H1 (cell line): ENCODE results near the gene IL18R1. TPM values are rescaled to one million over a fixed set of nuclear protein-coding genes. Genes with fewer than 3 reads are reported as not detected.

Source experiments
- BRCA1 ChIP-seq: IDR thresholded peaks from 2 replicates; pipeline ENCODE4 v1.6.1; 2012; ENCODE audit warnings: low read depth, low read length, improper control_type of control experiment
- CBX5 ChIP-seq: fragments of 300-800, 300-1000 bp; sonication (generic); IDR thresholded peaks from 2 replicates; pipeline ENCODE4 v1.7.1; 2016; ENCODE audit warnings: antibody characterized with exemption, low read length, low read depth
- CHD1 ChIP-seq: IDR thresholded peaks from 2 replicates; pipeline ENCODE4 v1.6.1; 2012; ENCODE audit warnings: low read depth, low read length, improper control_type of control experiment
- HDAC2 ChIP-seq, 2 experiments: fragments of 300-600 bp in 1 of 2; sonication (generic) in 1 of 2; IDR thresholded peaks; 2 replicates each; pipeline ENCODE4 v1.6.1; 2011 to 2012; ENCODE audit warnings: low read depth in 2 of 2, low read length in 2 of 2, mild to moderate bottlenecking in 2 of 2, moderate library complexity in 2 of 2, borderline replicate concordance in 1 of 2, inconsistent platforms in 1 of 2
- TAF7 ChIP-seq: optimal IDR thresholded peaks from 2 replicates; pipeline ENCODE3; 2011; ENCODE audit warnings: low read depth, mild to moderate bottlenecking, inconsistent platforms, low read length, moderate library complexity, borderline replicate concordance
- ZNF274 ChIP-seq: IDR thresholded peaks from 2 replicates; pipeline ENCODE4 v1.7.0; 2012; ENCODE audit warnings: low read length, borderline replicate concordance; ENCODE audit errors: extremely low read depth
- polyA plus RNA-seq, 7 experiments: library from polyadenylated mRNA; depleted of rRNA in 3 of 7; stranded (reverse) in 5 of 7; unstranded in 2 of 7; fragments of >200 nt in 5 of 7; fragments of 200-250 nt in 2 of 7; gene quantifications; 1 replicate in 5 of 7; 2 replicates in 1 of 7; 4 replicates in 1 of 7; pipeline versions ENCODE4 v1.2.1 to v1.2.3, GENCODE V29; 2011 to 2013; ENCODE audit warnings: missing spikeins in 2 of 7, mixed read lengths in 2 of 7
- total RNA-seq: library from RNA; stranded (reverse); fragmentation: NEBNext Ultra II Directional; extraction: Animal tissue kit (Norgen Biotek cat#: 25700); gene quantifications from 2 replicates; pipeline ENCODE4 v1.2.1, GENCODE V29; 2021

The IL18R1 gene
- total and polyA plus RNA-seq, 2 of the 8 experiments (the other 6 are each of a cell fraction or from before 2014, with no cell fraction given): 0.54 TPM; not detected in 1

DNA sequence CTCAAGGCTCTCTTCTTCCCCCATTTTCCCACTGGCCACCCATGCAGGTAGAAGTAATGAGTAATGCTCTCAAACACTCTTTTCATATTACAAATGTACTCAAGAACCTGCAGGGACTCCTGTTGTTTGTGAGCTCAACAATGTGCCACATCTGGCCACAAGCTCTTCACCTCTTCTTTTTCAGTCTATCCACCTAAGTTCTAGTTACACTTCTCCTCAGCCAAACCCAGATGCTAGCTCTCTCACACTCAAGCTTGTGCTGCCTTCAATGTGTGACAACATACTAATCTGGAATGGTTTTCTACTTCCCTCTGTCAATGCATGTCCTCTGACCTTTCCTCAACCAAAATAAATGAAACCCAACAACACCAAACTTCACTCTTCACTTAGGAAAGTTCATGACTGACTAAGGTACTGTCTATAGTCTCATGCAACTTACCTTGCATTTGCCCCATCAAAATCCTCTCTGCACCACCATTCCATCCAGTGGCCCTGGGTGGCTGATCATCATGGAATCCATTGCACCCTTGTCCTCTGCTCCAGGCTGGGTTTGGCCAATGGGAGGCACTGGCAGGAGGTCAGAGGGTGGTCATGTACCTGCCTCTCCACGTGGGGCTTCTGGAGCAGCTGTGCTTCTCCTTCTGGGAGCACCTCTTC, 5.3 kb upstream of the IL18R1 start (continued):
- TF ChIP-seq TAF7 (no peak), BRCA1 (no peak), CBX5 (no peak), ZNF274 (no peak), HDAC2 (IDR thresholded peaks at IDR 0.05; ENCODE audit: borderline replicate concordance in 1 of 2, low read depth in 2 of 2, low read length in 2 of 2) (no peak), CHD1 (no peak)
- TF ChIP-seq, all 59 proteins: peak for 0
